Large intestine (tissue), 3 donors: ENCODE data around the gene CDK13. TPM values are rescaled to one million over a fixed set of nuclear protein-coding genes. Genes with fewer than 3 reads are reported as not detected.
A peak's percentile ranks its signal among the peaks of the same experiment; 100 is the strongest.

ENCODE experiments used
- DNase-seq, 2 donors: peaks; one replicate each; pipeline versions ENCODE4 v3.0.0 to v3.0.0-alpha.2; 2013
- H3K27ac ChIP-seq: one replicate; pipeline ENCODE4 v1.5.1; 2013; ENCODE audit warnings: low read length
- H3K27me3 ChIP-seq: 2 replicates; pipeline ENCODE4 v1.6.1; 2013; ENCODE audit warnings: low read length; ENCODE audit not compliant: control insufficient read depth, insufficient read depth
- H3K36me3 ChIP-seq: 2 replicates; pipeline ENCODE4 v1.6.1; 2013; ENCODE audit warnings: low read length; ENCODE audit not compliant: control insufficient read depth, insufficient read depth
- H3K4me1 ChIP-seq: one replicate; pipeline ENCODE4 v1.6.1; 2013; ENCODE audit warnings: low read length; ENCODE audit not compliant: control insufficient read depth, insufficient read depth
- H3K4me3 ChIP-seq: one replicate; pipeline ENCODE4 v1.5.1; 2013; ENCODE audit warnings: low read length
- H3K9me3 ChIP-seq: one replicate; pipeline ENCODE4 v1.6.1; 2013; ENCODE audit warnings: mild to moderate bottlenecking, low read depth, low read length, moderate library complexity; ENCODE audit not compliant: control insufficient read depth
- WGBS: methylation state at CpG from one replicate; pipeline ENCODE4 v1.1.5; 2013; ENCODE audit warnings: low lambda C conversion rate; ENCODE audit not compliant: insufficient coverage; 5-methylcytosine and 5-hydroxymethylcytosine counted together
- polyA plus RNA-seq: library from polyadenylated mRNA; unstranded; fragments of 120-200 nt; gene quantifications from one replicate; pipeline ENCODE4 v1.2.1, GENCODE V29; 2013

CDK13 gene
- polyA plus RNA-seq, 1 donor: 48.6 TPM

- H3K27me3 ChIP-seq: no peaks in the 10 kb centered on the region
- no peaks in the 10 kb centered on the region for H3K9me3 ChIP-seq
- H3K27ac ChIP-seq: no peak overlapping the region
- H3K36me3 ChIP-seq: peaks cover 31% of the 10 kb centered on the region
- no peak for DNase-seq
- no peak overlapping the region for H3K4me3 ChIP-seq
- WGBS: 100% methylated on average over 1 of the region's 2 CpGs
- no peaks in the 10 kb centered on the region for H3K4me1 ChIP-seq
These were observed 58.3 kb downstream of the CDK13 start for GRCh38 chr7:40008223-40008815.

- DNase-seq: no peak
- Histone ChIP-seq H3K27me3 (no peaks in the 10 kb centered on the region), H3K9me3 (no peaks in the 10 kb centered on the region), H3K4me3 (no peak overlapping the region), H3K36me3 (peaks cover 27% of the 10 kb centered on the region), H3K4me1 (no peaks in the 10 kb centered on the region), H3K27ac (no peak overlapping the region)
- WGBS: 100% methylated on average over 1 of the region's 1 CpG
These were observed 59.2 kb downstream of the CDK13 start for GRCh38 chr7:40009301-40009700.

- no peak for DNase-seq
- no peaks in the 10 kb centered on the region for H3K4me1 ChIP-seq
These were observed 64.3 kb downstream of the CDK13 start for GRCh38 chr7:40014376-40014775.

GRCh38 chr7:40015790-40016296, 65.8 kb downstream of the CDK13 start:
- Histone ChIP-seq H3K27me3 (no peaks in the 10 kb centered on the region), H3K4me3 (no peak overlapping the region), H3K4me1 (no peaks in the 10 kb centered on the region), H3K27ac (no peak overlapping the region), H3K9me3 (no peaks in the 10 kb centered on the region), H3K36me3 (peaks cover 19% of the 10 kb centered on the region)
- 49% methylated on average over 3 of the region's 4 CpGs for WGBS
- peak in 1 of 2 donors; percentile 10 for DNase-seq

More at GRCh38 chr7:40014376-40014775, 64.3 kb downstream of the CDK13 start:
- Histone ChIP-seq H3K27me3 (no peaks in the 10 kb centered on the region), H3K27ac (no peak overlapping the region), H3K9me3 (no peaks in the 10 kb centered on the region), H3K36me3 (peaks cover 21% of the 10 kb centered on the region), H3K4me3 (no peak overlapping the region)
- WGBS: 100% methylated on average over 1 of the region's 4 CpGs

GRCh38 chr7:40019558-40019957, 69.5 kb downstream of the CDK13 start:
- Histone ChIP-seq H3K36me3 (peaks cover 20% of the 10 kb centered on the region), H3K4me1 (no peaks in the 10 kb centered on the region), H3K27ac (no peak overlapping the region), H3K4me3 (no peak overlapping the region), H3K27me3 (no peaks in the 10 kb centered on the region), H3K9me3 (no peaks in the 10 kb centered on the region)
- WGBS: no CpG with 5 or more reads among the region's 4 CpGs
- DNase-seq: no peak

- Histone ChIP-seq H3K36me3 (peaks cover 19% of the 10 kb centered on the region), H3K4me1 (no peaks in the 10 kb centered on the region), H3K9me3 (no peaks in the 10 kb centered on the region), H3K27me3 (no peaks in the 10 kb centered on the region), H3K27ac (no peak overlapping the region), H3K4me3 (no peak overlapping the region)
- 100% methylated on average over 5 of the region's 5 CpGs for WGBS
- DNase-seq: no peak
These were observed 74.0 kb downstream of the CDK13 start for GRCh38 chr7:40024048-40024447.

- no peak overlapping the region for H3K4me3 ChIP-seq
- H3K27ac ChIP-seq: no peak overlapping the region
- no peak for DNase-seq
- H3K4me1 ChIP-seq: no peaks in the 10 kb centered on the region
- H3K27me3 ChIP-seq: no peaks in the 10 kb centered on the region
- no CpG with 5 or more reads among the region's 3 CpGs for WGBS
- H3K9me3 ChIP-seq: no peaks in the 10 kb centered on the region
- H3K36me3 ChIP-seq: peaks cover 16% of the 10 kb centered on the region
These were observed 74.8 kb downstream of the CDK13 start for GRCh38 chr7:40024841-40025240.

GRCh38 chr7:40027545-40027944, 77.5 kb downstream of the CDK13 start:
- Histone ChIP-seq H3K9me3 (no peaks in the 10 kb centered on the region), H3K36me3 (peaks cover 14% of the 10 kb centered on the region), H3K27me3 (no peaks in the 10 kb centered on the region), H3K4me3 (no peak overlapping the region), H3K27ac (no peak overlapping the region), H3K4me1 (no peaks in the 10 kb centered on the region)
- no CpG with 5 or more reads among the region's 4 CpGs for WGBS
- DNase-seq: no peak

GRCh38 chr7:40033826-40034225, 83.8 kb downstream of the CDK13 start:
- WGBS: 88% methylated on average over 1 of the region's 1 CpG
- Histone ChIP-seq H3K4me3 (no peak overlapping the region), H3K27ac (no peak overlapping the region), H3K36me3 (peaks cover 11% of the 10 kb centered on the region), H3K9me3 (no peaks in the 10 kb centered on the region), H3K27me3 (no peaks in the 10 kb centered on the region), H3K4me1 (no peaks in the 10 kb centered on the region)
- no peak for DNase-seq

- 70% methylated on average over 2 of the region's 2 CpGs for WGBS
These were observed 91.4 kb downstream of the CDK13 start for GRCh38 chr7:40041456-40041855.

GRCh38 chr7:40043164-40043563, 93.1 kb downstream of the CDK13 start:
- Histone ChIP-seq H3K27ac (no peak overlapping the region), H3K9me3 (no peaks in the 10 kb centered on the region), H3K4me1 (no peaks in the 10 kb centered on the region), H3K36me3 (peaks cover 25% of the 10 kb centered on the region), H3K27me3 (no peaks in the 10 kb centered on the region), H3K4me3 (no peak overlapping the region)
- WGBS: no CpG with 5 or more reads among the region's 2 CpGs
- no peak for DNase-seq

More at GRCh38 chr7:40041456-40041855, 91.4 kb downstream of the CDK13 start:
- Histone ChIP-seq H3K4me3 (no peak overlapping the region), H3K4me1 (no peaks in the 10 kb centered on the region), H3K9me3 (no peaks in the 10 kb centered on the region), H3K27me3 (no peaks in the 10 kb centered on the region), H3K36me3 (peaks cover 23% of the 10 kb centered on the region), H3K27ac (no peak overlapping the region)
- no peak for DNase-seq
